LoVo (cell line): Measurements from ENCODE around the gene DUSP1.

ENCODE experiments used
- DNase-seq: peaks from one replicate; pipeline ENCODE4 v3.0.0-alpha.2; 2016; ENCODE audit warnings: low spot score

The DUSP1 gene

GRCh38 chr5:172777881-172778814, 7.2 kb upstream of the DUSP1 start:
- DNase-seq = peak; percentile 50

DNA sequence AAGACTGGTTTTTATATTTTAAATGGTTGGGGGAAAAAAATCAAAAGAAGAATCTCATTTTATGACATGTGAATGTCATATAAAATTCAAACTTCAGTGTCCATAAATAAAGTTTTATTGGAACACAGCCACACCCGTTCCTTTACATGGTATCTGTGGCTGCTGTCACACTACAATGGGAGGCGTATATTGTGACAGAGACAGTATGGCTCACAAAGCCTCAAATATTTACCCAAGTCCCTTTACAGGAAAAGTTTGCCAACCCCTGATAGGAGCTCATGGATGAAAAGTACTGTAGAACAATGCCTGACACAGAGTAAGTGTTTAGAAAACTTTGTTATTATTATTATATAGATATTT, 5.2 kb upstream of the DUSP1 start:
- no peak for DNase-seq

GRCh38 chr5:172775326-172776234, 4.6 kb upstream of the DUSP1 start:
- DNase-seq = no peak

- no peak for DNase-seq
These were observed 3.7 kb upstream of the DUSP1 start for GRCh38 chr5:172774561-172775315.

DNA sequence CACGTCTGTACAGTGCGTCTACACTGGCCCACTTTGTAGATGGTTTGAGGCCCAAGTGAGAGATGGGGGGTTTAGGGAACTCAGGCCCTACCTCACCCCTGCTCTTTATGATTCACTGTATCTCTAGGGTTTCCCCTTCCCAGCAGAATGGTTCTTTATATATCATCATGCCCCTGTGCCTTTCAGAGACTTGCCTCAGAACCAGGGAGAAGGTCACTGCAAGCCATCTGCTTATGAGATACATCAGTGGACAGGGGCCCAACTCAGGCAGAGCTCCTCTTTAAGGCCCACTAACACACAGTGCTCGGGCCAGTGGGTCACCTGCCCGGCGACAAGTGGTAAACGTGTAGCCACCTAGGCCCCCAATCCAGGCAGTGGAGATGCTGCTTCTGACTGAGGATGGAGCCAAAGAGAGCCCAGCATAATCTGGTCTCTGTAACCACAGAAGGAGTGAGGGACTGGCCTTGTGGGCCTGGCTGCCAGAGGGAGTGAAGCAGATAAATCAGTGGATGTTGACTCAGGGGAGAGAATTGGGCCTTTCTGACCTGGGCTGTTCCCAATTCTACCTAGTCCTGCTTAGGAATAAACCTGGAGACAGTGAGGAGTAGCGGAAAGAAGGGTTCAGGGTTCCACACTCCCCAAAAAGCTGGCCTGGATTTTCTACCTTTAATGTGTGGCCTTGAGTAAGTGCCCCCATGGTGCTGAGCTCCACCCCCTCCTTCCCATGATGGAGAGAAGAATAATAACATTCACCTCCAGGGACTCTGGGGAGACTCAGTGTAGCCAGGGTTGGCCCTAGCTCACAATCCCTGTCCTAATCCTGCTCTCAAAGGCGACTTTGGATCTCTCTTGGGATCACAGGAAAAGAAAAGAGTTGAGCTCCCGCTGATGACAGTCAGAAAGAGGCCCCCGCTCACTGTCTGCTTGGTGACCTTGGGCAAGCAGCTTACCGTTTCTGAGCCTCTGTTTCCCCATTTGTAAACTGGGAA, 2.8 kb upstream of the DUSP1 start:
- DNase-seq = no peak

GRCh38 chr5:172772112-172772906, 1.3 kb upstream of the DUSP1 start:
- DNase-seq = peak; percentile 77

DNA sequence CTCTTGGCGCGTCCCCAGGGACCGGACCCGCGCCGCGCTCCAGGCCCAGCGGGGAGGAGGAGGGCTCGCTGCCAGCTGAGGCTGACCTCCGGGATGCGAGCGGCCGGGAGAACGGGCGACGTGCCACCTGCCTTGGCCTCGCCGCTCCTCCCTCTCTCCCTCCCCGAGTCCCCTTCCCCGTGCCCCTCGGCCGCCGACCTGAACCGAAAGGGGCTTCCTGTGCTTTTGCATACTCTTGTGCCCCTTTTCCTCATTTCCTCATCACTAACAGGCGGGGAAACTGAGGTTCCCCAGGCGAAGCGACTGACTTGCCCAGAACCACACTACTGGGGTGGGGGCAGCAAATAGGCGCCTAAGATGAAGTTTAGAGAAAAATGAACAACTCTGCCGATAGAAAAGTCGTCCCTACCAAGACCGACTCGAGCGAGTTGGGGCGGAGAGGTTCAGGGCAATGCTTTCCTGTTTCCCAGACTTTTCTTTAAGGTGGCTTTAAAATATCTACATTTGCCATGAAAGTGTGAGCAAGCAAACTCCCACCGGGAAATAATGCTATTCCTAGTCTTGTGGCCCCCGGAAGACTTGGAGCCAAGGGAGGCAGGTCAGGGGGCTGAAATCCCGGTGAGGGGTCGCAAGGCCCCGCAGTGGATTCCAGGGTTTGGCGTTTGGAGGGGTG, 580 bp upstream of the DUSP1 start:
- DNase-seq = no peak

GRCh38 chr5:172770374-172770674, 671 bp downstream of the DUSP1 start:
- DNase-seq = no peak

DNA sequence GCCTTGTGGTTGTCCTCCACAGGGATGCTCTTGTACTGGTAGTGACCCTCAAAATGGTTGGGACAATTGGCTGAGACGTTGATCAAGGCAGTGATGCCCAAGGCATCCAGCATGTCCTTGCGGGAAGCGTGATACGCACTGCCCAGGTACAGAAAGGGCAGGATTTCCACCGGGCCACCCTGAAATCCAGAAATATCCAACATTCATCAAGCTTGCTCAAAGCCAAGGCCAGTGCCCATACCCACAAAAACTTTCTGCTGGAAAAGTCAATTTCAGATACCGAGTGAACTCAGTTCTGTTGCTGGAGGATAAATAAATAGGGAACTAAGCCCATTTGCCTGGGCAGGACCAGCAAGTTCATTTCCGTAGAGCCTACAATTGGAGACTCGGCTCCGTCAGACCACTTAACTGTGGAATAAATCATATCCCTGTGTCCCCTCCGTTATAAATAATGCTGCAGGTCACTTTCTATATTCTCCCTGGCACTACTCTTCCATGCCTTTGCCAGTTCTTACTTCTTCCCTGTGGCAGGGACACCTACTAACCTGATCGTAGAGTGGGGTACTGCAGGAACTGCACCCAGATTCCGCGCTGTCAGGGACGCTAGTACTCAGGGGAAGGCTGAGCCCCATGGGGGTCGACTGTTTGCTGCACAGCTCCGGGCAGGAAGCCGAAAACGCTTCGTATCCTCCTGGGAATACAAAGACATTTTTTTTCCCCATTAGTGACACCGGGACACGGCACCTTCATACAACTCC, 1.2 kb downstream of the DUSP1 start:
- DNase-seq = no peak

DNA sequence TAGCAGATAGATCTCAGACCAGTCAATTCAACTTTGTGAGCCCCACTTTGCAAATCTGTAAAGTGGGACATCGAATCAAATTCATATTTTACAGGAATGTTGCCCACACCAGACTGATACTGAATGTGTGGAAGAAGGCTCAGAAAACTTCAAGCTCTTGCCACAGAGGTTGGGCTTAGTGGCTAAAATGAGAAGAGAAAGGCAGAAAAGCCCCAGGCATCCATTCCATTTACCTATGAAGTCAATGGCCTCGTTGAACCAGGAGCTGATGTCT, 1.7 kb downstream of the DUSP1 start:
- no peak for DNase-seq

DNA sequence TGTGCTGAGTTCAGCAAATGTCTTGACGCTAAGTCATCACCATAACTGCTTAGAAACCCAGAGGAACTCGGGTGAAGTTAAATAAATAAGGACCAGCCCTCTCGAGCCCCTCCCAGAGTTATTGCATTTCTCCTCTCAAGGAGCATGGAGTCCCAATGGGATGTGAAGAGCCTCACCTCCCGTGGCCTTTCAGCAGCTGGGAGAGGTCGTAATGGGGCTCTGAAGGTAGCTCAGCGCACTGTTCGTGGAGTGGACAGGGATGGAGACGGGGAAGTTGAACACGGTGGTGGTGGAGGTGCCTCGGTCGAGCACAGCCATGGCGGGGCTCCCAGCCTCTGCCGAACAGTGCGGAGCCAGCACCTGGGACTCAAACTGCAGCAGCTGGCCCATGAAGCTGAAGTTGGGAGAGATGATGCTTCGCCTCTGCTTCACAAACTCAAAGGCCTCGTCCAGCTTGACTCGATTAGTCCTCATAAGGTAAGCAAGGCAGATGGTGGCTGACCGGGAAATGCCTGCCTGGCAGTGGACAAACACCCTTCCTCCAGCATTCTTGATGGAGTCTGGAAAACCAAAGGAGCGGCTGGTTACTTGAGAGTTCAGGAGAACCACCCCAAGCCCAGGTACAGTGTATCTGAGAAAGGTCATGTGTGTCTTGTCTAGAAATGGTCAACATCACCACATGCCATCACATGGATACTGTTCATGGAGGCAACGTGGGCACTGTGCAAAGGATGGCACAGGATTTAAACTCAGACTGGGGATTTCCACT, 2.2 kb downstream of the DUSP1 start:
- DNase-seq = no peak

DNA sequence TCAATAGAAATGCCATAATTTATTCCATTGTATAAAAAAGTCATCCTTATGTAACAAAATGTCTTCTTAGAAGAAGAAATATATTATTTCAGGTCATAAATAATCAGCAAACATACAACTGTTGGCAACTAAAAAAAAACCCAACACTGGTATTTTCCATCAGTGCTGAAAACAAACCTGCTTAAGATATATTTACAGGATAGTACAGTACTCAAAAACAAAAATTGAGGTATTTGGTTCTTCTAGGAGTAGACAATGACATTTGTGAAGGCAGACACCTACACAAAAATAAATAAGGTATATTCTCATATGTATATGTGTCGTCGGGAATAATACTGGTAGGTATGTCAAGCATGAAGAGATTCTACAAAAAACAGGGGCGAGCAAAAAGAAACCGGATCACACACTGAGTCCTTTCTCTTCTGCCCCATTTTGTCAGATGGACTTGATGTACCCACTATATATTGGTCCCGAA, 2.9 kb downstream of the DUSP1 start:
- DNase-seq = no peak

GRCh38 chr5:172766287-172767108, 4.5 kb downstream of the DUSP1 start:
- no peak for DNase-seq

GRCh38 chr5:172765766-172766286, 5.2 kb downstream of the DUSP1 start:
- DNase-seq = no peak

GRCh38 chr5:172764861-172765765, 5.9 kb downstream of the DUSP1 start:
- peak; percentile 92 for DNase-seq

- no peak for DNase-seq
These were observed 7.9 kb downstream of the DUSP1 start for GRCh38 chr5:172763120-172763464.
